WTC11 (cell line): Measurements from ENCODE around the gene KRTAP24-1.

ENCODE experiments used
- CREB1 ChIP-seq: sonication (generic); formaldehyde crosslinking; IDR thresholded peaks from 2 replicates; pipeline ENCODE4 v1.8.0; 2023; ENCODE audit warnings: mild to moderate bottlenecking, missing genetic modification reagents
- GABPB1 ChIP-seq: sonication (generic); formaldehyde crosslinking; IDR thresholded peaks from 2 replicates; pipeline ENCODE4 v1.8.1; 2023; ENCODE audit warnings: mild to moderate bottlenecking, missing genetic modification reagents
- SP1 ChIP-seq: sonication (generic); formaldehyde crosslinking; conservative IDR thresholded peaks from 2 replicates; pipeline ENCODE4 v1.8.1; 2022; ENCODE audit warnings: missing genetic modification reagents
- TCF7 ChIP-seq: sonication (generic); formaldehyde crosslinking; IDR thresholded peaks from 2 replicates; pipeline ENCODE4 v1.8.0; 2022; ENCODE audit warnings: mild to moderate bottlenecking, low read depth, missing genetic modification reagents, moderate library complexity
- TEAD1 ChIP-seq: sonication (generic); formaldehyde crosslinking; IDR thresholded peaks from 2 replicates; pipeline ENCODE4 v1.8.0; 2022; ENCODE audit warnings: mild to moderate bottlenecking, missing genetic modification reagents
- TP53 ChIP-seq: sonication (generic); formaldehyde crosslinking; IDR thresholded peaks from 2 replicates; pipeline ENCODE4 v1.8.1; 2023; ENCODE audit warnings: mild to moderate bottlenecking, missing genetic modification reagents
- ZNF219 ChIP-seq: sonication (generic); formaldehyde crosslinking; IDR thresholded peaks from 2 replicates; pipeline ENCODE4 v1.8.0; 2023; ENCODE audit warnings: missing genetic modification reagents, mild to moderate bottlenecking, borderline replicate concordance
- TF ChIP-seq, protein P1 (sequence below): sonication (generic); formaldehyde crosslinking; IDR thresholded peaks from 2 replicates; pipeline ENCODE4 v1.8.0; 2022; ENCODE audit warnings: mild to moderate bottlenecking, missing genetic modification reagents
- TF ChIP-seq, protein P2 (sequence below): fragments of 200-600 bp; IDR thresholded peaks from 2 replicates; pipeline ENCODE4 v1.8.0; 2022; ENCODE audit warnings: antibody characterized with exemption
- TF ChIP-seq, protein P3 (sequence below): sonication (generic); formaldehyde crosslinking; conservative IDR thresholded peaks from 2 replicates; pipeline ENCODE4 v1.8.1; 2022; ENCODE audit warnings: mild to moderate bottlenecking, missing genetic modification reagents
- TF ChIP-seq, protein P4 (sequence below): sonication (generic); formaldehyde crosslinking; IDR thresholded peaks from 2 replicates; pipeline ENCODE4 v1.8.1; 2022; ENCODE audit warnings: mild to moderate bottlenecking, missing genetic modification reagents, moderate library complexity, borderline replicate concordance

DNA sequence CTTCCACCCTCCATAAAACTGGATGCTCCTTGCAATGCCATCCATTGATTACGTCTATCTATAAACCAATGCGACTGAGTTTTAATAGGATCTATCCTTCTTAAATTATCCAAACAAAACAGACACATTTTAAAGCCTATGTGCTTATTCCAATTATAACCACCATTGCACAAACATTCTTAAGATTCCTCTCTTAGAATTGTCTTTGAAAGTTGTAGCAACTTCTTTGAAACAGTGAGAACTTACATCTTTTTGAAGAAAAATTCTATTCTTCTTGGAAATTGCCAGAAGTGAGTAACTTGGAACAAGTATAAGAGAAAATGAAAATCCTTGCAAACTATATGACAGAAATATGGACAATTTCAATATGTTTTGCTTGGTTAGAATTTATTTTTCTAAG, 37.5 kb upstream of the KRTAP24-1 start, which contains the start of gene KRTAP26-1:
- TF ChIP-seq, protein P1, sequence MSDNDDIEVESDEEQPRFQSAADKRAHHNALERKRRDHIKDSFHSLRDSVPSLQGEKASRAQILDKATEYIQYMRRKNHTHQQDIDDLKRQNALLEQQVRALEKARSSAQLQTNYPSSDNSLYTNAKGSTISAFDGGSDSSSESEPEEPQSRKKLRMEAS (CRISPR knock-in tag) = no peak
- TF ChIP-seq, protein P2, sequence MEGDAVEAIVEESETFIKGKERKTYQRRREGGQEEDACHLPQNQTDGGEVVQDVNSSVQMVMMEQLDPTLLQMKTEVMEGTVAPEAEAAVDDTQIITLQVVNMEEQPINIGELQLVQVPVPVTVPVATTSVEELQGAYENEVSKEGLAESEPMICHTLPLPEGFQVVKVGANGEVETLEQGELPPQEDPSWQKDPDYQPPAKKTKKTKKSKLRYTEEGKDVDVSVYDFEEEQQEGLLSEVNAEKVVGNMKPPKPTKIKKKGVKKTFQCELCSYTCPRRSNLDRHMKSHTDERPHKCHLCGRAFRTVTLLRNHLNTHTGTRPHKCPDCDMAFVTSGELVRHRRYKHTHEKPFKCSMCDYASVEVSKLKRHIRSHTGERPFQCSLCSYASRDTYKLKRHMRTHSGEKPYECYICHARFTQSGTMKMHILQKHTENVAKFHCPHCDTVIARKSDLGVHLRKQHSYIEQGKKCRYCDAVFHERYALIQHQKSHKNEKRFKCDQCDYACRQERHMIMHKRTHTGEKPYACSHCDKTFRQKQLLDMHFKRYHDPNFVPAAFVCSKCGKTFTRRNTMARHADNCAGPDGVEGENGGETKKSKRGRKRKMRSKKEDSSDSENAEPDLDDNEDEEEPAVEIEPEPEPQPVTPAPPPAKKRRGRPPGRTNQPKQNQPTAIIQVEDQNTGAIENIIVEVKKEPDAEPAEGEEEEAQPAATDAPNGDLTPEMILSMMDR = no peak
- TF ChIP-seq TP53 (no peak), SP1 (CRISPR knock-in tag) (no peak), CREB1 (CRISPR knock-in tag) (no peak), TCF7 (no peak), GABPB1 (CRISPR knock-in tag) (no peak), TEAD1 (CRISPR knock-in tag) (no peak), ZNF219 (no peak)
- TF ChIP-seq, protein P3, sequence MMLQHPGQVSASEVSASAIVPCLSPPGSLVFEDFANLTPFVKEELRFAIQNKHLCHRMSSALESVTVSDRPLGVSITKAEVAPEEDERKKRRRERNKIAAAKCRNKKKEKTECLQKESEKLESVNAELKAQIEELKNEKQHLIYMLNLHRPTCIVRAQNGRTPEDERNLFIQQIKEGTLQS (CRISPR knock-in tag) = no peak
- TF ChIP-seq, protein P4, sequence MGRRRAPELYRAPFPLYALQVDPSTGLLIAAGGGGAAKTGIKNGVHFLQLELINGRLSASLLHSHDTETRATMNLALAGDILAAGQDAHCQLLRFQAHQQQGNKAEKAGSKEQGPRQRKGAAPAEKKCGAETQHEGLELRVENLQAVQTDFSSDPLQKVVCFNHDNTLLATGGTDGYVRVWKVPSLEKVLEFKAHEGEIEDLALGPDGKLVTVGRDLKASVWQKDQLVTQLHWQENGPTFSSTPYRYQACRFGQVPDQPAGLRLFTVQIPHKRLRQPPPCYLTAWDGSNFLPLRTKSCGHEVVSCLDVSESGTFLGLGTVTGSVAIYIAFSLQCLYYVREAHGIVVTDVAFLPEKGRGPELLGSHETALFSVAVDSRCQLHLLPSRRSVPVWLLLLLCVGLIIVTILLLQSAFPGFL (CRISPR knock-in tag) = no peak
